A673 (cell line): ENCODE measurements around the gene MCM3AP. TPM values are rescaled to one million over a fixed set of nuclear protein-coding genes. Genes with fewer than 3 reads are reported as not detected.

Experiments used
- BruUV-seq: library from RNA; stranded (reverse); fragments of 400-500 nt; replicated peaks from 2 replicates; lab custom pipeline; 2021; lab: Mats Ljungman, UMichigan
- CTCF ChIA-PET: fragments of 300-600 bp; sonication (Branson Sonifier 250); formaldehyde crosslinking; loops from one replicate; lab custom pipeline; 2022; ENCODE audit warnings: antibody characterized with exemption; lab: Charles Lee
- POLR2A ChIA-PET: fragments of 300-600 bp; sonication (Branson Sonifier 250); formaldehyde crosslinking; loops from one replicate; lab custom pipeline; 2022; ENCODE audit warnings: antibody characterized with exemption; ENCODE audit not compliant: low non-redundant PET; lab: Charles Lee
- DNase-seq: peaks from one replicate; pipeline ENCODE4 v3.0.0-alpha.2; 2015; ENCODE audit warnings: low spot score
- H3K27ac ChIP-seq: fragments of 200-600 bp; sonication (generic); 2 replicates; pipeline ENCODE4 v1.5.1; 2016; ENCODE audit warnings: mixed run types, low read depth, mild to moderate bottlenecking, mixed read lengths, antibody characterized with exemption, low read length; ENCODE audit not compliant: poor library complexity, severe bottlenecking
- H3K27me3 ChIP-seq: fragments of 200-600 bp; sonication (generic); replicated peaks from 2 replicates; pipeline ENCODE4 v1.6.1; 2017; ENCODE audit warnings: mixed run types, low read depth, mild to moderate bottlenecking, mixed read lengths, antibody characterized with exemption, low read length; ENCODE audit not compliant: insufficient read depth, poor library complexity
- H3K36me3 ChIP-seq: fragments of 200-600 bp; sonication (generic); 2 replicates; pipeline ENCODE4 v1.6.1; 2016; ENCODE audit warnings: mixed run types, mild to moderate bottlenecking, mixed read lengths, antibody characterized with exemption, low read length; ENCODE audit not compliant: insufficient read depth, poor library complexity, severe bottlenecking
- H3K4me1 ChIP-seq: fragments of 200-600 bp; sonication (generic); 2 replicates; pipeline ENCODE4 v1.6.1; 2017; ENCODE audit warnings: mixed run types, mild to moderate bottlenecking, mixed read lengths, antibody characterized with exemption, low read length; ENCODE audit not compliant: insufficient read depth, poor library complexity, severe bottlenecking
- H3K4me3 ChIP-seq: fragments of 200-600 bp; sonication (generic); 2 replicates; pipeline ENCODE4 v1.5.1; 2016; ENCODE audit warnings: low read depth, mixed run types, mild to moderate bottlenecking, mixed read lengths, low read length; ENCODE audit not compliant: poor library complexity, severe bottlenecking
- H3K9me3 ChIP-seq: fragments of 200-600 bp; sonication (generic); 2 replicates; pipeline ENCODE4 v1.6.1; 2016; ENCODE audit warnings: mixed run types, low read depth, mild to moderate bottlenecking, mixed read lengths, antibody characterized with exemption, low read length; ENCODE audit not compliant: poor library complexity, severe bottlenecking
- EZH2 ChIP-seq: fragments of 200-600 bp; sonication (generic); IDR thresholded peaks from 2 replicates; pipeline ENCODE4 v1.6.1; 2017; ENCODE audit warnings: borderline replicate concordance, low read depth, mild to moderate bottlenecking, mixed read lengths, antibody characterized with exemption, low read length; ENCODE audit not compliant: poor library complexity, severe bottlenecking
- intact Hi-C: fragments of 100-400 bp; cut with micrococcal nuclease; formaldehyde crosslinking; loops from one replicate; pipeline ENCODE4 v1.10.0; 2022; ENCODE audit not compliant: unreplicated experiment
- total RNA-seq: library from RNA; stranded (reverse); gene quantifications from 2 replicates; pipeline ENCODE4 v1.2.3, GENCODE V29; 2021
- TF ChIP-seq, protein P1 (sequence below): fragments of 300-800, 200-600 bp; sonication (generic); conservative IDR thresholded peaks from 2 replicates; pipeline ENCODE4 v1.5.1; 2017; ENCODE audit warnings: low read depth, mild to moderate bottlenecking, antibody characterized with exemption, low read length, moderate library complexity, mixed read lengths

MCM3AP gene
- total RNA-seq, 1 experiment from 2014 or later: 121 TPM

DNA sequence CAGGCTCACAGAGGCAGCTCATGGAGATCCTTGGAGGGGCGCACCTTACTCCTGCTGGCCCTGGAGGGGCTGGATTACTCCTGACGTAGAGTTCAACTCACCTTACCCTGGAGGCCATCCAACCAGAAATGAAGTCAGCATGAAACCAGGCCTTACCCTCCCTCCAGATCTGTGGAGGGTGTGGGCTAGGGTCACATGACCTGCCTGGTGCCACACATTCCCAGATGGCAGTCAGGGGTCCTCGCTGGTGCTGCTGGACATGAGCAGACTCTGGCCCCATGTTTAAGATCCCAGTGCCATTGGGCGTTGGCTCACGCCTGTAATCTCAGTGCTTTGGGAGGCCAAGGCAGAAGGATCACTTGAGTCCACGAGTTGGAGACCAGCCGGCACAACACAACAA lies 33.8 kb upstream of the MCM3AP start:
- Histone ChIP-seq H3K27me3 (no peaks in the 10 kb centered on the region), H3K36me3 (peaks cover 44% of the 10 kb centered on the region), H3K9me3 (no peaks in the 10 kb centered on the region), H3K4me1 (peaks cover 17% of the 10 kb centered on the region), H3K27ac (no peak overlapping the region), H3K4me3 (no peak overlapping the region)
- POLR2A ChIA-PET: no interaction called here
- intact Hi-C loops: no loop called here
- no peak for DNase-seq
- no TSS peak for BruUV-seq
- no peak for TF ChIP-seq EZH2
- TF ChIP-seq, protein P1, sequence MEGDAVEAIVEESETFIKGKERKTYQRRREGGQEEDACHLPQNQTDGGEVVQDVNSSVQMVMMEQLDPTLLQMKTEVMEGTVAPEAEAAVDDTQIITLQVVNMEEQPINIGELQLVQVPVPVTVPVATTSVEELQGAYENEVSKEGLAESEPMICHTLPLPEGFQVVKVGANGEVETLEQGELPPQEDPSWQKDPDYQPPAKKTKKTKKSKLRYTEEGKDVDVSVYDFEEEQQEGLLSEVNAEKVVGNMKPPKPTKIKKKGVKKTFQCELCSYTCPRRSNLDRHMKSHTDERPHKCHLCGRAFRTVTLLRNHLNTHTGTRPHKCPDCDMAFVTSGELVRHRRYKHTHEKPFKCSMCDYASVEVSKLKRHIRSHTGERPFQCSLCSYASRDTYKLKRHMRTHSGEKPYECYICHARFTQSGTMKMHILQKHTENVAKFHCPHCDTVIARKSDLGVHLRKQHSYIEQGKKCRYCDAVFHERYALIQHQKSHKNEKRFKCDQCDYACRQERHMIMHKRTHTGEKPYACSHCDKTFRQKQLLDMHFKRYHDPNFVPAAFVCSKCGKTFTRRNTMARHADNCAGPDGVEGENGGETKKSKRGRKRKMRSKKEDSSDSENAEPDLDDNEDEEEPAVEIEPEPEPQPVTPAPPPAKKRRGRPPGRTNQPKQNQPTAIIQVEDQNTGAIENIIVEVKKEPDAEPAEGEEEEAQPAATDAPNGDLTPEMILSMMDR: no peak
- CTCF ChIA-PET: no interaction called here

DNA sequence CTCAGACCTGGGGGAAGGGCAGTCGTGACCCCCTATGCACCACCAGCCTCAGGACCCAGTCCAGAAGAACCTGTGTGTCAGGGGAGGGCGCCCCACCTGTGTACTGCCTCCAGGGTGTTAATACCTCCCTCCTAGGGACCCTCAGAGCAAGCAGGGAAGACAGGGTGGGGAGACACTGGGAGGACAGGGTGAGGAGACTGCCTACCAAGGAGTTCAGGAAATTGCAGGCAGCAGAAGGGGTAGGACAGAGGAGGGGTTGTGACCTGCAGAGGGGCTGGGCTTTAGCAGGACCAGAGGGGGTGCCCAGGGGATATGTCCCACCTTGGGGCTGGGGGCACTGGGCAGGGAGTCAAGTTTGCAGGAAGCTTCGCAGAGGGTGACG lies 33.0 kb upstream of the MCM3AP start:
- intact Hi-C loops: no loop called here
- H3K9me3 ChIP-seq: no peaks in the 10 kb centered on the region
- POLR2A ChIA-PET: no interaction called here
- peaks cover 49% of the 10 kb centered on the region for H3K36me3 ChIP-seq
- H3K4me1 ChIP-seq: peaks cover 17% of the 10 kb centered on the region
- TF ChIP-seq, protein P1: no peak
- TF ChIP-seq EZH2: no peak
- H3K4me3 ChIP-seq: no peak overlapping the region
- CTCF ChIA-PET: no interaction called here
- no peaks in the 10 kb centered on the region for H3K27me3 ChIP-seq
- DNase-seq: no peak
- BruUV-seq: no TSS peak
- H3K27ac ChIP-seq: no peak overlapping the region

DNA sequence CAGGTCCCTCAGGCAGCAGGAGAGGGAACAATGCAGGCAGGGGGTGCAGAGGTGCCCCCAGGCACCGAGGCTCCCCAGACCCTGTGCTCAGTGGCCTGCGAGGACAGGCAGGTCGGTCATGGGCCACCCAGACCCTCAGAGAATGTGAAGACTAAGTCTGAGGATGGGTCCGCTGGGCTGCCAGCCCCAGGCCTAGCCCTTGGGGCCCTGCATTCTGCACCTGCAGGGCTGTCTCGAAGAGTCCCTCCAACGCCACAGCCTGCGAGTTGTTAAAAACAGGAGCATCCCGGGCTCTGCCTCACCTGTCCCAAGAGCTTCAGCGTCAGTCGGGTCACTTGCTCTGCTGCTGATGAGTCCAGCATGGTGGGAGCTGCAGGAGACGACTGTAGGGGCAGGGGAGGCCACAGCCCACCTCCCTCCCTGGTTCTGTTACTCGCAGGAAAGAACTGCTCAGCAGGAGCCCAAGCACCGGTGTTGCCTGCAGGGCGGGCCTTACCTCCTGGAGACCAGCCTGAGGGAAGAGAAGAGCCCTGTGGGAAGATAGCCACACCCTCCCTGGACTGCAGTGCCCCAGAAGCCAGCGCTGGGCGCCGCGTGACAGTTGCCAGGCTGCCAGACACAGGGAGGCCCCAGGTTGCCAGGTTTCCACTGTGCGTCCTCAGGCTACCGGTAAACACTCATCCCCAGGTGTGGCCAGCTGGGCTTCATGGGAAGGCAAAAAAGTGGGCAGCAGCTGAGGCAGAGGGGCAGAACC lies 32.5 kb upstream of the MCM3AP start:
- POLR2A ChIA-PET: no interaction called here
- no peak for DNase-seq
- peaks cover 17% of the 10 kb centered on the region for H3K4me1 ChIP-seq
- no peaks in the 10 kb centered on the region for H3K9me3 ChIP-seq
- TF ChIP-seq EZH2: no peak
- TF ChIP-seq, protein P1: no peak
- H3K27me3 ChIP-seq: no peaks in the 10 kb centered on the region
- peaks cover 55% of the 10 kb centered on the region for H3K36me3 ChIP-seq
- no TSS peak for BruUV-seq
- no peak overlapping the region for H3K4me3 ChIP-seq
- intact Hi-C loops: no loop called here
- H3K27ac ChIP-seq: no peak overlapping the region
- CTCF ChIA-PET: no interaction called here
